HEK293 (cell line): ENCODE data around the gene ADAMTSL2.
A peak's percentile ranks its signal among the peaks of the same experiment; 100 is the strongest.

Experiments
- CTCF ChIA-PET: fragments of 350-600 bp; formaldehyde crosslinking; extraction: SDS; loops from one replicate; lab custom pipeline; 2021; ENCODE audit warnings: antibody characterized with exemption; lab: Yijun Ruan, JAX
- POLR2A ChIA-PET: fragments of 300-600 bp; formaldehyde crosslinking; extraction: SDS; loops from one replicate; lab custom pipeline; 2020; ENCODE audit warnings: antibody characterized with exemption, inconsistent platforms; lab: Yijun Ruan, JAX
- H3K27ac ChIP-seq: fragments of 200-500 bp; sonication (Bioruptor generic); 2 replicates; pipeline ENCODE4 v1.5.1; 2014; ENCODE audit warnings: low read depth, low read length, control low read depth, inconsistent platforms; ENCODE audit errors: extremely low read depth
- H3K36me3 ChIP-seq, 2 experiments: fragments of 200-500 bp in 1 of 2; sonication (Bioruptor generic) in 1 of 2; 1 replicate in 1 of 2; 2 replicates in 1 of 2; pipeline ENCODE4 v1.5.1; 2014 to 2017; ENCODE audit warnings: inconsistent platforms in 2 of 2, low read length in 2 of 2; ENCODE audit not compliant: control insufficient read depth in 2 of 2, insufficient read depth in 1 of 2
- H3K4me1 ChIP-seq: fragments of 200-500 bp; sonication (Bioruptor generic); 2 replicates; pipeline ENCODE4 v1.5.1; 2014; ENCODE audit warnings: mild to moderate bottlenecking, low read length, inconsistent platforms; ENCODE audit not compliant: control insufficient read depth, insufficient read depth
- H3K4me3 ChIP-seq: 2 replicates; pipeline ENCODE4 v1.5.1; 2011; ENCODE audit warnings: low read depth, mild to moderate bottlenecking, control low read depth, low read length, moderate library complexity
- H3K9me3 ChIP-seq: fragments of 200-500 bp; sonication (Bioruptor generic); 2 replicates; pipeline ENCODE4 v1.5.1; 2014; ENCODE audit warnings: low read depth, low read length, inconsistent platforms; ENCODE audit not compliant: control insufficient read depth, insufficient read depth
- CTCF ChIP-seq: fragments of 450-650 bp; formaldehyde crosslinking; IDR thresholded peaks from 2 replicates; pipeline ENCODE4 v1.5.1; 2016; ENCODE audit warnings: missing biosample characterization, missing genetic modification characterization
- KLF1 ChIP-seq: fragments of 450-650 bp; formaldehyde crosslinking; IDR thresholded peaks from 2 replicates; pipeline ENCODE4 v1.5.1; 2016; ENCODE audit warnings: missing biosample characterization, missing genetic modification characterization
- SALL2 ChIP-seq: fragments of 450-650 bp; formaldehyde crosslinking; IDR thresholded peaks from 2 replicates; pipeline ENCODE4 v1.5.0; 2017; ENCODE audit warnings: missing biosample characterization, mild to moderate bottlenecking, missing genetic modification characterization, borderline replicate concordance
- SP7 ChIP-seq: fragments of 450-650 bp; formaldehyde crosslinking; IDR thresholded peaks from 2 replicates; pipeline ENCODE4 v1.5.1; 2016; ENCODE audit warnings: missing biosample characterization, missing genetic modification characterization
- TRIM28 ChIP-seq: IDR thresholded peaks from 2 replicates; pipeline ENCODE4 v1.6.1; 2011; ENCODE audit warnings: low read length, control low read depth, borderline replicate concordance
- YY1 ChIP-seq: fragments of 450-650 bp; formaldehyde crosslinking; IDR thresholded peaks from 2 replicates; pipeline ENCODE4 v1.5.1; 2018; ENCODE audit warnings: missing biosample characterization, missing genetic modification characterization
- ZBTB17 ChIP-seq: fragments of 450-650 bp; formaldehyde crosslinking; IDR thresholded peaks from 2 replicates; pipeline ENCODE4 v1.5.1; 2016; ENCODE audit warnings: missing biosample characterization, missing genetic modification characterization
- ZBTB6 ChIP-seq: fragments of 450-650 bp; formaldehyde crosslinking; IDR thresholded peaks from 2 replicates; pipeline ENCODE4 v1.5.1; 2017; ENCODE audit warnings: missing biosample characterization, missing genetic modification characterization
- ZFHX2 ChIP-seq: fragments of 450-650 bp; formaldehyde crosslinking; conservative IDR thresholded peaks from 2 replicates; pipeline ENCODE4 v1.5.1; 2016; ENCODE audit warnings: missing biosample characterization, missing genetic modification characterization
- ZIC2 ChIP-seq: fragments of 450-650 bp; formaldehyde crosslinking; IDR thresholded peaks from 2 replicates; pipeline ENCODE4 v1.5.1; 2016; ENCODE audit warnings: missing biosample characterization, missing genetic modification characterization
- ZNF16 ChIP-seq: fragments of 450-650 bp; formaldehyde crosslinking; IDR thresholded peaks from 2 replicates; pipeline ENCODE4 v1.5.1; 2016; ENCODE audit warnings: low read depth, missing biosample characterization, missing genetic modification characterization
- ZNF37A ChIP-seq: fragments of 450-650 bp; IDR thresholded peaks from 2 replicates; pipeline ENCODE4 v1.5.1; 2018; ENCODE audit warnings: missing biosample characterization, missing genetic modification characterization
- ZNF629 ChIP-seq: fragments of 450-650 bp; formaldehyde crosslinking; IDR thresholded peaks from 2 replicates; pipeline ENCODE4 v1.5.1; 2017; ENCODE audit warnings: missing biosample characterization, missing genetic modification characterization
- ZSCAN30 ChIP-seq: fragments of 450-650 bp; IDR thresholded peaks from 2 replicates; pipeline ENCODE4 v1.5.1; 2018; ENCODE audit warnings: missing biosample characterization, mild to moderate bottlenecking, missing genetic modification characterization, moderate library complexity
- TF ChIP-seq, protein P1 (sequence below): fragments of 450-650 bp; formaldehyde crosslinking; IDR thresholded peaks from 2 replicates; pipeline ENCODE4 v1.5.1; 2016; ENCODE audit warnings: missing biosample characterization, missing genetic modification characterization
- TF ChIP-seq, protein P2 (sequence below): fragments of 450-650 bp; formaldehyde crosslinking; IDR thresholded peaks from 2 replicates; pipeline ENCODE4 v1.5.1; 2016; ENCODE audit warnings: missing biosample characterization, missing genetic modification characterization
- TF ChIP-seq, protein P3 (sequence below): IDR thresholded peaks from 2 replicates; pipeline ENCODE4 v1.6.1; 2011; ENCODE audit warnings: mild to moderate bottlenecking, low read depth, low read length, borderline replicate concordance
- TF ChIP-seq, protein P4 (sequence below): fragments of 450-650 bp; formaldehyde crosslinking; IDR thresholded peaks from 2 replicates; pipeline ENCODE4 v1.5.1; 2016; ENCODE audit warnings: missing biosample characterization, missing genetic modification characterization
- TF ChIP-seq, protein P5 (sequence below): fragments of 450-650 bp; formaldehyde crosslinking; optimal IDR thresholded peaks from 2 replicates; pipeline ENCODE3; 2016; ENCODE audit warnings: missing biosample characterization, mild to moderate bottlenecking, missing genetic modification characterization
- TF ChIP-seq, protein P6 (sequence below): fragments of 450-650 bp; formaldehyde crosslinking; IDR thresholded peaks from 2 replicates; pipeline ENCODE4 v1.5.1; 2016; ENCODE audit warnings: missing biosample characterization, missing genetic modification characterization, low read depth

Gene ADAMTSL2

DNA sequence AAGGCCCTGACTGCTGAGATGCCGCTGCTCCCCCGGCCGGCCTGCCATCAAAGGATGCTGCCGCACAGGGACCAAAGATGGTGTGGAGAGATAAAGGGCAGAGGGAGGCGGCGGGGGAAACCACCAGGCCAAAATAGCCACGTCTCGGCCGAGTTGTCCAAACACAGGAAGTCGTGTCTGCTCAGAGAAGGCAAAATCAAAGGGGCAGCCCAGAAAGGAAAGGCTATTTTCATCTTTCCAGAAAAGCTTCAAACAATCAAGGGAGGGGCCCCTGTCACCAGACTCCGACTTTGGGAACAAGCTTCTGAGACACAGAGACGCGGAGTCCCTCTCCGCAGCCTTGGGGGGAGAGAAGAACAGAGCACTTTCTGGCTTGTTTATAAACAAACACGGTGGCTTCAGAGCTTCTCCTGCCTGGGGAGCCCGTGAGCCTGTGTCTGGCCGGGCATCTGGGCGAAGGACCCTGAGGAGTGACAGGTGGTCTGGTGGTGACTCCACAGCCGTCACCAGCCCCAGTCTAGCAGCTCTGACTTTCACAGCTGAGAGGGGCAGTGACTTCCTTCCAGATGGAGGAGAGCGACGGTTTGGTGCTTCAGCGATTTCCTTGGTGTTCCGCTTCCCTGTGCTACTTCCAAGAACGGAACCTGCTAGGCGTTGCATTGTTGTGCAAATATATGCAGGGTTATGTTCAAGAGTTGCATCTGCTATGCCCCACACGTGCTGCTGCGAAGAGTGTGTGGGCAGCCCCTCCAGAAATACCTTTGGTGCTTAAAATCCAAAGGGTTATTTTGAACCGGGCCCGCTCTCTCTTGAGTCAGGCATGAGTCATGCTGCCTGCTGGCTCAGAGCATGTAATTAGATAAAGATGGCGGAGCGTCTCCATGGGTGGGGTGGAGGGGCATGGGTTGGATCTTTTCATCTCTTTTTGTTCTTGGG, 24.0 kb downstream of the ADAMTSL2 start (continued):
- TF ChIP-seq YY1 (tag by site-specific recombination) (peak; percentile 29; the same call in 1 of the 2 replicates), ZNF629 (tag by site-specific recombination) (peak; percentile 29; the same call in 1 of the 2 replicates), SP7 (peak; percentile 79), ZSCAN30 (tag by site-specific recombination) (no peak), ZBTB17 (tag by site-specific recombination) (0 out of 2 replicates have a peak, but pooled peaks have one; percentile 29), TRIM28 (no peak), ZNF16 (tag by site-specific recombination) (no peak), ZIC2 (tag by site-specific recombination) (peak; percentile 82)
- TF ChIP-seq, protein P1, sequence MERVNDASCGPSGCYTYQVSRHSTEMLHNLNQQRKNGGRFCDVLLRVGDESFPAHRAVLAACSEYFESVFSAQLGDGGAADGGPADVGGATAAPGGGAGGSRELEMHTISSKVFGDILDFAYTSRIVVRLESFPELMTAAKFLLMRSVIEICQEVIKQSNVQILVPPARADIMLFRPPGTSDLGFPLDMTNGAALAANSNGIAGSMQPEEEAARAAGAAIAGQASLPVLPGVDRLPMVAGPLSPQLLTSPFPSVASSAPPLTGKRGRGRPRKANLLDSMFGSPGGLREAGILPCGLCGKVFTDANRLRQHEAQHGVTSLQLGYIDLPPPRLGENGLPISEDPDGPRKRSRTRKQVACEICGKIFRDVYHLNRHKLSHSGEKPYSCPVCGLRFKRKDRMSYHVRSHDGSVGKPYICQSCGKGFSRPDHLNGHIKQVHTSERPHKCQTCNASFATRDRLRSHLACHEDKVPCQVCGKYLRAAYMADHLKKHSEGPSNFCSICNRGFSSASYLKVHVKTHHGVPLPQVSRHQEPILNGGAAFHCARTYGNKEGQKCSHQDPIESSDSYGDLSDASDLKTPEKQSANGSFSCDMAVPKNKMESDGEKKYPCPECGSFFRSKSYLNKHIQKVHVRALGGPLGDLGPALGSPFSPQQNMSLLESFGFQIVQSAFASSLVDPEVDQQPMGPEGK (tag by site-specific recombination): 0 out of 2 replicates have a peak, but pooled peaks have one; percentile 53
- TF ChIP-seq, protein P2, sequence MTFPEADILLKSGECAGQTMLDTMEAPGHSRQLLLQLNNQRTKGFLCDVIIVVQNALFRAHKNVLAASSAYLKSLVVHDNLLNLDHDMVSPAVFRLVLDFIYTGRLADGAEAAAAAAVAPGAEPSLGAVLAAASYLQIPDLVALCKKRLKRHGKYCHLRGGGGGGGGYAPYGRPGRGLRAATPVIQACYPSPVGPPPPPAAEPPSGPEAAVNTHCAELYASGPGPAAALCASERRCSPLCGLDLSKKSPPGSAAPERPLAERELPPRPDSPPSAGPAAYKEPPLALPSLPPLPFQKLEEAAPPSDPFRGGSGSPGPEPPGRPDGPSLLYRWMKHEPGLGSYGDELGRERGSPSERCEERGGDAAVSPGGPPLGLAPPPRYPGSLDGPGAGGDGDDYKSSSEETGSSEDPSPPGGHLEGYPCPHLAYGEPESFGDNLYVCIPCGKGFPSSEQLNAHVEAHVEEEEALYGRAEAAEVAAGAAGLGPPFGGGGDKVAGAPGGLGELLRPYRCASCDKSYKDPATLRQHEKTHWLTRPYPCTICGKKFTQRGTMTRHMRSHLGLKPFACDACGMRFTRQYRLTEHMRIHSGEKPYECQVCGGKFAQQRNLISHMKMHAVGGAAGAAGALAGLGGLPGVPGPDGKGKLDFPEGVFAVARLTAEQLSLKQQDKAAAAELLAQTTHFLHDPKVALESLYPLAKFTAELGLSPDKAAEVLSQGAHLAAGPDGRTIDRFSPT (tag by site-specific recombination): no peak
- TF ChIP-seq, protein P3, sequence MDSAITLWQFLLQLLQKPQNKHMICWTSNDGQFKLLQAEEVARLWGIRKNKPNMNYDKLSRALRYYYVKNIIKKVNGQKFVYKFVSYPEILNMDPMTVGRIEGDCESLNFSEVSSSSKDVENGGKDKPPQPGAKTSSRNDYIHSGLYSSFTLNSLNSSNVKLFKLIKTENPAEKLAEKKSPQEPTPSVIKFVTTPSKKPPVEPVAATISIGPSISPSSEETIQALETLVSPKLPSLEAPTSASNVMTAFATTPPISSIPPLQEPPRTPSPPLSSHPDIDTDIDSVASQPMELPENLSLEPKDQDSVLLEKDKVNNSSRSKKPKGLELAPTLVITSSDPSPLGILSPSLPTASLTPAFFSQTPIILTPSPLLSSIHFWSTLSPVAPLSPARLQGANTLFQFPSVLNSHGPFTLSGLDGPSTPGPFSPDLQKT: no peak
- TF ChIP-seq, protein P4, sequence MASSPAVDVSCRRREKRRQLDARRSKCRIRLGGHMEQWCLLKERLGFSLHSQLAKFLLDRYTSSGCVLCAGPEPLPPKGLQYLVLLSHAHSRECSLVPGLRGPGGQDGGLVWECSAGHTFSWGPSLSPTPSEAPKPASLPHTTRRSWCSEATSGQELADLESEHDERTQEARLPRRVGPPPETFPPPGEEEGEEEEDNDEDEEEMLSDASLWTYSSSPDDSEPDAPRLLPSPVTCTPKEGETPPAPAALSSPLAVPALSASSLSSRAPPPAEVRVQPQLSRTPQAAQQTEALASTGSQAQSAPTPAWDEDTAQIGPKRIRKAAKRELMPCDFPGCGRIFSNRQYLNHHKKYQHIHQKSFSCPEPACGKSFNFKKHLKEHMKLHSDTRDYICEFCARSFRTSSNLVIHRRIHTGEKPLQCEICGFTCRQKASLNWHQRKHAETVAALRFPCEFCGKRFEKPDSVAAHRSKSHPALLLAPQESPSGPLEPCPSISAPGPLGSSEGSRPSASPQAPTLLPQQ (tag by site-specific recombination): peak; percentile 69; the same call in 1 of the 2 replicates
- TF ChIP-seq, protein P5, sequence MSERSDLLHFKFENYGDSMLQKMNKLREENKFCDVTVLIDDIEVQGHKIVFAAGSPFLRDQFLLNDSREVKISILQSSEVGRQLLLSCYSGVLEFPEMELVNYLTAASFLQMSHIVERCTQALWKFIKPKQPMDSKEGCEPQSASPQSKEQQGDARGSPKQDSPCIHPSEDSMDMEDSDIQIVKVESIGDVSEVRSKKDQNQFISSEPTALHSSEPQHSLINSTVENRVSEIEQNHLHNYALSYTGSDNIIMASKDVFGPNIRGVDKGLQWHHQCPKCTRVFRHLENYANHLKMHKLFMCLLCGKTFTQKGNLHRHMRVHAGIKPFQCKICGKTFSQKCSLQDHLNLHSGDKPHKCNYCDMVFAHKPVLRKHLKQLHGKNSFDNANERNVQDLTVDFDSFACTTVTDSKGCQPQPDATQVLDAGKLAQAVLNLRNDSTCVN (tag by site-specific recombination): peak; percentile 4

- H3K4me1 ChIP-seq: peaks cover 4% of the 10 kb centered on the region
- H3K9me3 ChIP-seq: no peaks in the 10 kb centered on the region
- no peak overlapping the region for H3K27ac ChIP-seq
- no peak overlapping the region for H3K4me3 ChIP-seq
- CTCF ChIA-PET: interaction anchor here (0.9 kb wide), 1 partner anchor 167 kb away, joined by 5 read pairs; no protein-coding TSS in a partner anchor
- POLR2A ChIA-PET: no interaction called here
- no peaks in the 10 kb centered on the region for H3K36me3 ChIP-seq
- TF ChIP-seq ZNF37A (no peak), SALL2 (tag by site-specific recombination) (no peak), CTCF (tag by site-specific recombination) (no peak), SP7 (no peak), ZBTB6 (no peak), KLF1 (tag by site-specific recombination) (no peak), ZFHX2 (tag by site-specific recombination) (peak; percentile 38)
- TF ChIP-seq, protein P6, sequence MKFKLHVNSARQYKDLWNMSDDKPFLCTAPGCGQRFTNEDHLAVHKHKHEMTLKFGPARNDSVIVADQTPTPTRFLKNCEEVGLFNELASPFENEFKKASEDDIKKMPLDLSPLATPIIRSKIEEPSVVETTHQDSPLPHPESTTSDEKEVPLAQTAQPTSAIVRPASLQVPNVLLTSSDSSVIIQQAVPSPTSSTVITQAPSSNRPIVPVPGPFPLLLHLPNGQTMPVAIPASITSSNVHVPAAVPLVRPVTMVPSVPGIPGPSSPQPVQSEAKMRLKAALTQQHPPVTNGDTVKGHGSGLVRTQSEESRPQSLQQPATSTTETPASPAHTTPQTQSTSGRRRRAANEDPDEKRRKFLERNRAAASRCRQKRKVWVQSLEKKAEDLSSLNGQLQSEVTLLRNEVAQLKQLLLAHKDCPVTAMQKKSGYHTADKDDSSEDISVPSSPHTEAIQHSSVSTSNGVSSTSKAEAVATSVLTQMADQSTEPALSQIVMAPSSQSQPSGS (tag by site-specific recombination): no peak
These were observed 25.8 kb downstream of the ADAMTSL2 start for GRCh38 chr9:133560311-133560710.
